HG02981 (cell line): ENCODE data around the gene ARHGAP6.
"Not testable (repeated sequence)": the region's sequence is repeated elsewhere in the genome, so short reads cannot be mapped to it uniquely, and the experiment has no call there.

Source experiments
- ATAC-seq: cut with Tn5 transposase; IDR thresholded peaks from one replicate; pipeline ENCODE4 v1.9.1; 2021; ENCODE audit warnings: mild to moderate bottlenecking, moderate library complexity; ENCODE audit not compliant: unreplicated experiment

ARHGAP6 gene

GRCh38 chrX:11579636-11580600 is 85.8 kb downstream of the ARHGAP6 start:
- no peak for ATAC-seq

DNA sequence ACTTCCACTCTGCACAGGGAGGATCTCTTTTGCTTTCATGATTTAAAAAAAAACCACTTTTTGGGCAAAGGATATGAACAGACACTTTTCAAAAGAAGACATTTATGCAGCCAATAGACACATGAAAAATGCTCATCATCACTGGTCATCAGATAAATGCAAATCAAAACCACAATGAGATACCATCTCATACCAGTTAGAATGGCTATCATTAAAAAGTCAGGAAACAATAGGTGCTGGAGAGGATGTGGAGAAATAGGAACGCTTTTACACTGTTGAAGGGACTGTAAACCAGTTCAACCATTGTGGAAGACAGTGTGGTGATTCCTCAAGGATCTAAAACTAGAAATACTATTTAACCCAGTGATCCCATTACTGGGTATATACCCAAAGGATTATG is 87.4 kb downstream of the ARHGAP6 start:
- ATAC-seq = not testable (repeated sequence)

DNA sequence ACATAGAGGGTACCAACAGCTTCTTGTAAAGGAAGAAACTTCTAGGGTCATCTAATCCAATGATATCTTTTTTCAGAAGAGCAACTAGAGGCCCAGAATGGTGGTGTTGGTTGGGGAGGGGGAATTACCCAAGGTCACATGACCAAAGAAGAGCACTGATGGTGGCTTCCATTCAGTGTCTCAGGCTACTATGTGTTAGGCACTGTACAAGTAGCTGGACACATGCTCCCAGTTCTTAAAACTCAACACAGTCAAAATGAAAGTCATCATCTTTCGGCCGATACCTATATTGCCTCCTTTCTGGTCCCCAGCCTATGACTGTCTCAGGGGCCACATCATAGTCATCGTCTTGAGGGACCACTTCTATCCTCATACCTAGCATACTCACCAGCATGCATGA is 88.1 kb downstream of the ARHGAP6 start:
- ATAC-seq = no peak

DNA sequence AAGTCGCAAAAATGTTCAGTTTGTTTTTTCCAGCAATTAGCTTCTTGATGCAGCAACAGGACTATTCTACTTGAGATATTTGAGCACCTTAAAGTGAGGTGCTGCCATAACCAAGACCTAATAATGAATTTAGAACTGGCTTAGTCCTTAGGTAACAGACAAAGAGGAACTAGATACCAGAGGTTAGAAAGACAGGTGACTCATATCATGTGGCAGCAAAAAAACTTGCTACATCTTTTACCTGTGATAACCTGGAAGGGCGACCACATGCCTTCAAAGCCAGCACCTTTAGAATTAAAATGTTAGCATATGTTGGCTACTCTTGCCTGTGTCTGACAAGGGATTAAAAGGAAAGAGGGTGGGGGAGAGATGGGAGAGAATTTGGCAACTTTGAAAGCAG is 90.4 kb downstream of the ARHGAP6 start:
- ATAC-seq = no peak

DNA sequence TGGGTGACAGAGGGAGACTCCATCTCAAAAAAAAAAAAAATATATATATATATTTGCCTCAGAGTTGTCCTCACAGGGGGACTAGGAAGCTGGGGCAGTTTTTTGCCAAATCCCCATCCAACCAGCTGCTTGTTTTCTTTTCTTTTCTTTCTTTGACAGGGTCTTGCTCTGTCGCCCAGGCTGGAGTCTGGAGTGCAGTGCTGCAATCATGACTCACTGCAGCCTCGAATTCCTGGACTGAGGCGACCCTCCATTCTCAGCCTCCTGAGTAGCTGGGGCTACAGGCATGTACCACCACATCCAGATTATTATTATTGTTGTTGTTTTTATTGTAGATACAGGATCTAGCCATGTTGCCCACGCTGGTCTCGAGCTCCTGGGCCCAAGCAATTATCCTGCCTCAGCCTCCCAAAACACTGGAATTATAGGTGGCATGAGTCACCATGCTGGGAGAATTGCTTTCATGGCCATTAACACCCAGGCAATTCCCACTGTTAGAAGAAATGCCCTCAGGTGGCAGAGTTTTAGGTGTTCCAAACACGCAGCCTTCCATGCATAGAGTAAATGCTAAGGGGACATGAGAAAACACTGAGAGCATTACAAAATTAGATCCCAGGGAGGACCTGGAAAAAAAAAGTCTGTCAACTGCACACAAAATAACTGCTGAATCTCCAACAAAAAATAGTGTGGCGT is 98.0 kb downstream of the ARHGAP6 start:
- no peak for ATAC-seq

- no peak for ATAC-seq
Measured at GRCh38 chrX:11566789-11567188, 98.9 kb downstream of the ARHGAP6 start.

GRCh38 chrX:11566173-11566572 is 99.5 kb downstream of the ARHGAP6 start:
- no peak for ATAC-seq

GRCh38 chrX:11564546-11564945 is 101.2 kb downstream of the ARHGAP6 start:
- ATAC-seq = no peak

DNA sequence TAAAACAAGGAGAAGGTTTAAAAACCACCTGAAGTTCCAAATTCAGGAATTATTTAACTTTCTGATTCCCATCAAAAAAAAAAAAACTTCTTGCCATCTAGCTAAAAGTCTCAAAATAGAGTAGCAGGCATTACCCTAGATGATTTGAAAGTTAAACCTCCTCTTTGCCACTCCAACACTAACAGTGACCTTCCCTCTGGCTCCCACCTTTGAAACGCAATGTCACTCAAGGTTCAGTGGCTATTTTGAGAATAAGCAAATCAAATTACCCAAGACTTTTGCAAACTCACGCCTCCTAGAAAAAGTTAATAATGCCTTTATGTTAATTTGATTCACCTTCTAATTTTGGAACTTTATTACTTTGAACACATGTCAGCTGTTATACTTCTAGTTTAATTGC is 103.2 kb downstream of the ARHGAP6 start:
- no peak for ATAC-seq

DNA sequence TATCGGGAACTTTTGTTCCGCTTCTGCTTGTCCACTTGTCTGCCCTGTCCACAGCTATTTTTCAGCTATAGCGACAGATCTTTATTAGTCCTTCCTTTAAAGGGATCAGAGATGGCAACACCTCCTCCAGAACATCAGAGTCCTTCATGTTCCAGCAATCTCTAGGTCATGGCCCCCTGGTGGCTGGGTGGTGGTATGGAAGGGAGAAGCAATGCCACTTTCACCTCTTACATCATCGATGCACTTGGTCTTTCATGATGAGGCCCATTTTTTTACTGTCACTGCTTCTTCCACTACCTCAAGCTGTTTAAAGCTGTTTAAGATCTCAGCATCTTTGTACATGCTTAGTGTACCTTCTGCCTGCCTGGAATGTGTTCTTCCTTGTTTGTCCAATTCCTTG is 106.7 kb downstream of the ARHGAP6 start:
- no peak for ATAC-seq

DNA sequence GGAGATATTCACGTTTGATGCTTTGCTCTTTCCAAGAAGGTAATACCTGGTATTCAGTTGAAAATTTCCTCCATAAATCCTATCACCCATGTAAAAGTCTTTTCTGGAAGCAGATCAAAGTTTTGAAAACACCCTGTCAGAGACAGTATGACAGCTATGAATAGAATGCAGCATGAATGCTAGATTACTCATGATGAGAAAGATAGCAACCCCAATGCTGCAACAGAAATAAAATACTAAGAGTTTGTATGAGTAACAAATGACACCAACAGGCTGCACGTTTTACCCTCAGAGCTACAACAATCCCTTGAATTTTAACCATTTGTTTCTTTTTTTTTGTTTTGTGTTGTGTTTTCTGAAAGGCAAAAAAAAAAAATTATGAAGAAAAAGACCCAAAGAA is 108.6 kb downstream of the ARHGAP6 start:
- no peak for ATAC-seq

- ATAC-seq = no peak
Measured at GRCh38 chrX:11555759-11556158, 110.0 kb downstream of the ARHGAP6 start.

- ATAC-seq = no peak
Measured at GRCh38 chrX:11553594-11553993, 112.1 kb downstream of the ARHGAP6 start.

- ATAC-seq = no peak
Measured at GRCh38 chrX:11551151-11551550, 114.6 kb downstream of the ARHGAP6 start.

GRCh38 chrX:11546917-11547316 is 118.8 kb downstream of the ARHGAP6 start:
- ATAC-seq = no peak

DNA sequence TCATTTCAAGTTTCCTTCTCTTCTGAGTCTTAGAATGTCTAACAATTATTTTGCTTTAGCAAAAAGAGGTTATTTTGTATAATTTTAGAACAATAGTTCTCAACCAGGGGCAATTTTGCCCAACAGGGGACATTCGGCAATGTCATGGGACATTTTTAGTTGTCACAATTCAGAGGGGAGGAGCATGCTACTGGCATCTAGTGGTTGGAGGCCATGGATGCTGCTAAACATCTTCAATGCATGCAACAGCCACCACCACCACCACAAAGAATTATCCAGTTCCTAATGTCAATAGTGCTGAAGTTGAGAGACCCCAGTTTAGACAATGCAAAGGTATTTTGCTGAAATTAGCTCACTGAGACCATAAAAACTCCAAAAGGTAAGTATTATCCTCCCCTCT is 122.5 kb downstream of the ARHGAP6 start:
- ATAC-seq = no peak

- ATAC-seq = no peak
Measured at GRCh38 chrX:11541510-11541909, 124.2 kb downstream of the ARHGAP6 start.

DNA sequence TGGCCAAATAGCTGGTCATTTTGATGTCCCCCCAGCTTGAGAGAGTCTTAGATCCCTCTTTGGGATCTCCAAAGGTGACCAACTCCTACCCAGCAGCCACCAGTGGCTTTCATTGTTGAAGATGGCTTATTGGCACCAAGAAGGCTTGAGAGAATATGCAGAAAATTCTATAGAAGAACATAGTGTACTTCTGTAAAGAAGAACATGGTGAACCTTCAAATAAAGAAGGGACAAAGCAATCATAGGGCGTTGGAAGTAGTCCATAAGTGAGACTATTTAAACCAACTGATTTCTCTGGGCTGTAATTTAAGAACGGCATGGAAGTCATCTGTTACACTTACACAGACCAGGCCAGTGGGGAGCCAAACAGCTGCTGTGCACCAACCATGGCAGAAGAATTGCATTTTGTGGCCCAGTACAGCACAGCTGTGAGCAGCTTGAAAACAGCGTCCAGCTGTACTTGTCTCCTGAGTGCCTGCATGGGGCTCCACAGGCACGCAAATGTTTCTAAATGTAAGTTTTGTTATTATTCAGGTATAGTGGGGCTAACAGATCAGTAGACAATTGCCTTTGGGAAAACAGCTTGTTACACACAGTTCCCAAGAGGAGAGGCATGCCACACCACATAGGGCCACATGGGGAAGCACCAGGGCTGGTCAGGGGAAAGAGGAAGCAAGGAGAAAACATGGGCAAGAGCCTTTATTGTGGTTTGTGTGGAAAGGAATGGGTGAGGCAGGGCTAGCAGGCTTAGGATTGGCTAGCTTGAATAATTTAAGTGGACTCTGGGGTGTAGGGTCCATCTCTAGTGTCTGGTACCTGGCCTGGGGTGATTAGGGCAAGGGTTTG is 125.0 kb downstream of the ARHGAP6 start:
- ATAC-seq = peak; percentile 86

DNA sequence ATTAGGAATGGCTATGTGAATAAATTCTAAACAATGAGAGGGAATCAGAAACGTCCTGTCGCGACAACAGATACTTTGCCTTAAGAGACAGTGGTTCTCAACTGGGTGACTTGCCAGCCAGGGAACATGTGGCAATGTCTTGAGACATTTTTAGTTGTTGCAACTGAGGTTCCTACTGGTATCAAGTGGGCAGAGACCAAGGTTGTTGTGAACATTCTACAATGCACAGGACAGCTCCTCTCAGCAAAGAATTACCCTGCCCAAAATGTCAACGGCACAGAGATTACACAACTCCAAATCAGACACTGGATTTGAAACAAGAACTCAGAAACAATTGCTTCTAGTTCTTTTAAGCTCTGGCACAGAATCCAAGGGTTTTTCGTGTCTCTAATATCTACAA is 128.6 kb downstream of the ARHGAP6 start:
- ATAC-seq = no peak

GRCh38 chrX:11535156-11535919 is 130.4 kb downstream of the ARHGAP6 start:
- ATAC-seq = no peak
